H1 (cell line): ENCODE measurements around the gene NKAIN2. TPM values are rescaled to one million over a fixed set of nuclear protein-coding genes. Genes with fewer than 3 reads are reported as not detected.

Experiments
- CTCF ChIA-PET: fragments of 300-600 bp; sonication (Branson Sonifier 250); formaldehyde crosslinking; loops from one replicate; lab custom pipeline; 2021; ENCODE audit not compliant: partially characterized antibody; lab: Charles Lee
- POLR2A ChIA-PET: fragments of 300-600 bp; sonication (Branson Sonifier 250); formaldehyde crosslinking; loops from one replicate; lab custom pipeline; 2021; ENCODE audit warnings: inconsistent platforms; ENCODE audit not compliant: partially characterized antibody; lab: Charles Lee
- DNase-seq, 2 experiments: peaks; one replicate each; pipeline versions ENCODE4 v3.0.0 to v3.0.0-alpha.2; 2010 to 2022; ENCODE audit warnings: low spot score in 2 of 2, low read depth in 1 of 2, mixed read lengths in 1 of 2
- FAIRE-seq: peaks from 2 replicates; lab custom pipeline; 2011; peaks lifted over from hg19 to GRCh38; lab: Jason Lieb, UNC
- H2AFZ ChIP-seq: 2 replicates; pipeline ENCODE4 v1.8.1; 2012; ENCODE audit warnings: low read length, inconsistent platforms
- H2AK5ac ChIP-seq: 2 replicates; pipeline ENCODE4 v1.6.1; 2013; ENCODE audit warnings: low read depth, low read length
- H2BK120ac ChIP-seq: replicated peaks from 2 replicates; pipeline ENCODE3; 2013; ENCODE audit warnings: low read depth, low read length, inconsistent platforms
- H2BK12ac ChIP-seq: 2 replicates; pipeline ENCODE4 v1.6.1; 2013; ENCODE audit warnings: low read depth, low read length
- H2BK15ac ChIP-seq: 2 replicates; pipeline ENCODE4 v1.6.1; 2013; ENCODE audit warnings: low read length
- H2BK20ac ChIP-seq: 2 replicates; pipeline ENCODE4 v1.6.1; 2013; ENCODE audit warnings: low read length
- H2BK5ac ChIP-seq: 2 replicates; pipeline ENCODE4 v1.6.1; 2013; ENCODE audit warnings: low read depth, low read length
- H3K14ac ChIP-seq: 2 replicates; pipeline ENCODE4 v1.6.1; 2013; ENCODE audit warnings: inconsistent platforms; ENCODE audit not compliant: insufficient read length
- H3K18ac ChIP-seq: 2 replicates; pipeline ENCODE4 v1.6.1; 2013; ENCODE audit warnings: low read length; ENCODE audit errors: extremely low read depth
- H3K23ac ChIP-seq: 2 replicates; pipeline ENCODE4 v1.6.1; 2013; ENCODE audit warnings: inconsistent platforms; ENCODE audit not compliant: insufficient read length
- H3K23me2 ChIP-seq: 2 replicates; pipeline ENCODE4 v1.6.1; 2013; ENCODE audit warnings: low read depth, low read length
- H3K27ac ChIP-seq: 2 replicates; pipeline ENCODE4 v1.6.1; 2011; ENCODE audit warnings: low read depth, low read length, inconsistent platforms
- H3K27me3 ChIP-seq, 4 experiments: replicated peaks in 1 of 4; 1 replicate in 1 of 4; 2 replicates in 3 of 4; pipeline versions ENCODE4 v1.6.1 to v1.8.1; 2011 to 2013; ENCODE audit warnings: low read length in 3 of 4, mild to moderate bottlenecking in 3 of 4, inconsistent platforms in 2 of 4, mixed read lengths in 2 of 4, moderate library complexity in 1 of 4; ENCODE audit not compliant: control insufficient read depth in 3 of 4, insufficient read depth in 3 of 4; ENCODE audit errors: extremely low read depth in 1 of 4
- H3K36me3 ChIP-seq, 4 experiments: 2 replicates each; pipeline versions ENCODE4 v1.6.1 to v1.8.1; 2011 to 2013; ENCODE audit warnings: mild to moderate bottlenecking in 4 of 4, low read length in 3 of 4, moderate library complexity in 2 of 4, control low read depth in 1 of 4, inconsistent platforms in 1 of 4; ENCODE audit not compliant: insufficient read depth in 4 of 4, control insufficient read depth in 2 of 4
- H3K4ac ChIP-seq: replicated peaks from 2 replicates; pipeline ENCODE3; 2013; ENCODE audit warnings: low read length, low read depth, mixed read lengths, inconsistent platforms; ENCODE audit not compliant: insufficient read length
- H3K4me1 ChIP-seq, 4 experiments: replicated peaks in 1 of 4; 1 replicate in 1 of 4; 2 replicates in 3 of 4; pipeline versions ENCODE4 v1.6.1 to v1.8.1; 2011 to 2013; ENCODE audit warnings: low read length in 3 of 4, inconsistent platforms in 2 of 4, mixed read lengths in 1 of 4; ENCODE audit not compliant: insufficient read depth in 4 of 4, control insufficient read depth in 3 of 4
- H3K4me2 ChIP-seq, 2 experiments: 2 replicates each; pipeline versions ENCODE4 v1.6.1 to v1.8.1; 2011 to 2013; ENCODE audit warnings: low read depth in 2 of 2, low read length in 2 of 2, control low read depth in 1 of 2, inconsistent platforms in 1 of 2, mild to moderate bottlenecking in 1 of 2; ENCODE audit not compliant: insufficient read depth in 1 of 2
- H3K4me3 ChIP-seq, 4 experiments: fragments of 200-600, 300-600 bp in 1 of 4; sonication (generic), shearing (Covaris generic), sonication (Bioruptor Twin) in 1 of 4; 2 replicates each; pipeline versions ENCODE4 v1.5.1 to v1.8.1; 2011 to 2016; ENCODE audit warnings: low read length in 4 of 4, low read depth in 3 of 4, control low read depth in 2 of 4, inconsistent platforms in 2 of 4, mild to moderate bottlenecking in 2 of 4, mixed read lengths in 1 of 4, moderate library complexity in 1 of 4; ENCODE audit not compliant: insufficient read depth in 2 of 4; ENCODE audit errors: extremely low read depth in 1 of 4
- H3K56ac ChIP-seq: replicated peaks from 2 replicates; pipeline ENCODE3; 2013; ENCODE audit warnings: low read depth, mild to moderate bottlenecking, mixed read lengths, low read length, inconsistent platforms; ENCODE audit not compliant: insufficient read length
- H3K79me1 ChIP-seq: 2 replicates; pipeline ENCODE4 v1.6.1; 2013; ENCODE audit warnings: low read depth, low read length, control low read depth
- H3K79me2 ChIP-seq, 2 experiments: 2 replicates each; pipeline versions ENCODE4 v1.6.1 to v1.8.1; 2012 to 2013; ENCODE audit warnings: low read length in 2 of 2, mild to moderate bottlenecking in 2 of 2, inconsistent platforms in 1 of 2; ENCODE audit not compliant: insufficient read depth in 2 of 2, control insufficient read depth in 1 of 2
- H3K9ac ChIP-seq, 4 experiments: replicated peaks in 1 of 4; 1 replicate in 1 of 4; 2 replicates in 3 of 4; pipeline versions ENCODE4 v1.6.1 to v1.8.1; 2011 to 2013; ENCODE audit warnings: low read depth in 3 of 4, low read length in 3 of 4, control low read depth in 2 of 4, mild to moderate bottlenecking in 2 of 4, moderate library complexity in 2 of 4, inconsistent platforms in 1 of 4; ENCODE audit errors: extremely low read depth in 1 of 4
- H3K9me3 ChIP-seq, 2 experiments: 2 replicates each; pipeline versions ENCODE4 v1.6.1 to v1.8.1; 2012 to 2013; ENCODE audit warnings: mild to moderate bottlenecking in 2 of 2, moderate library complexity in 2 of 2, control low read depth in 1 of 2, inconsistent platforms in 1 of 2, low read depth in 1 of 2, low read length in 1 of 2, mixed read lengths in 1 of 2; ENCODE audit not compliant: insufficient read depth in 2 of 2
- H4K20me1 ChIP-seq, 2 experiments: replicated peaks in 1 of 2; 2 replicates each; pipeline versions ENCODE3 to v1.8.1; 2011 to 2013; ENCODE audit warnings: inconsistent platforms in 2 of 2, low read length in 2 of 2, mild to moderate bottlenecking in 1 of 2; ENCODE audit not compliant: insufficient read depth in 2 of 2, control insufficient read depth in 1 of 2
- H4K5ac ChIP-seq: 2 replicates; pipeline ENCODE4 v1.6.1; 2013; ENCODE audit warnings: low read length, low read depth, mixed read lengths, inconsistent platforms; ENCODE audit not compliant: insufficient read length
- H4K8ac ChIP-seq: 2 replicates; pipeline ENCODE4 v1.8.0; 2013; ENCODE audit warnings: mild to moderate bottlenecking, moderate library complexity, low read length, inconsistent platforms; ENCODE audit not compliant: insufficient read depth; ENCODE audit errors: extremely low read depth
- H4K91ac ChIP-seq: replicated peaks from 2 replicates; pipeline ENCODE3; 2013; ENCODE audit warnings: low read length, mixed read lengths, inconsistent platforms; ENCODE audit not compliant: insufficient read length
- BRCA1 ChIP-seq: IDR thresholded peaks from 2 replicates; pipeline ENCODE4 v1.6.1; 2012; ENCODE audit warnings: low read depth, low read length, improper control_type of control experiment
- CTBP2 ChIP-seq: IDR thresholded peaks from 2 replicates; pipeline ENCODE4 v1.7.0; 2011; ENCODE audit warnings: borderline replicate concordance, mild to moderate bottlenecking, moderate library complexity, mixed read lengths, low read length; ENCODE audit not compliant: insufficient read depth, insufficient read length
- EZH2 ChIP-seq: fragments of 200-600 bp; sonication (generic); IDR thresholded peaks from 2 replicates; pipeline ENCODE4 v1.7.1; 2012; ENCODE audit warnings: low read depth, mild to moderate bottlenecking, moderate library complexity, low read length, inconsistent platforms; ENCODE audit not compliant: severe bottlenecking
- KDM1A ChIP-seq: fragments of 200-600, 300-600 bp; sonication (generic); IDR thresholded peaks from 2 replicates; pipeline ENCODE4 v1.7.1; 2016; ENCODE audit warnings: mild to moderate bottlenecking, low read length, borderline replicate concordance
- MAFK ChIP-seq: IDR thresholded peaks from 2 replicates; pipeline ENCODE4 v1.6.1; 2012; ENCODE audit warnings: low read depth, mild to moderate bottlenecking, improper control_type of control experiment, low read length
- RFX5 ChIP-seq: IDR thresholded peaks from 2 replicates; pipeline ENCODE4 v1.6.1; 2011; ENCODE audit warnings: low read depth, low read length, improper control_type of control experiment, borderline replicate concordance
- SAP30 ChIP-seq: fragments of 300-600 bp; sonication (generic); IDR thresholded peaks from 2 replicates; pipeline ENCODE4 v1.7.1; 2012; ENCODE audit warnings: low read length, moderate library complexity, mild to moderate bottlenecking, inconsistent platforms; ENCODE audit not compliant: insufficient read depth, insufficient replicate concordance
- SP4 ChIP-seq: IDR thresholded peaks from 2 replicates; pipeline ENCODE4 v1.6.1; 2012; ENCODE audit warnings: low read length, inconsistent platforms
- WGBS, 2 experiments: shearing (Covaris generic) in 1 of 2; methylation state at CpG; one replicate each; pipeline versions ENCODE4 v1.1.6 to v1.1.7; 2013 to 2015; ENCODE audit warnings: low lambda C conversion rate in 2 of 2, mixed read lengths in 2 of 2, inconsistent platforms in 1 of 2, low coverage in 1 of 2, missing lambda C conversion rate in 1 of 2; ENCODE audit not compliant: insufficient replicate concordance in 2 of 2, insufficient coverage in 1 of 2, insufficient read length in 1 of 2; ENCODE audit errors: extremely low coverage in 1 of 2, missing lambda C conversion rate in 1 of 2; 5-methylcytosine and 5-hydroxymethylcytosine counted together
- polyA plus RNA-seq, 7 experiments: library from polyadenylated mRNA; depleted of rRNA in 3 of 7; stranded (reverse) in 5 of 7; unstranded in 2 of 7; fragments of >200 nt in 5 of 7; fragments of 200-250 nt in 2 of 7; gene quantifications; 1 replicate in 5 of 7; 2 replicates in 1 of 7; 4 replicates in 1 of 7; pipeline versions ENCODE4 v1.2.1 to v1.2.3, GENCODE V29; 2011 to 2013; ENCODE audit warnings: missing spikeins in 2 of 7, mixed read lengths in 2 of 7
- total RNA-seq: library from RNA; stranded (reverse); fragmentation: NEBNext Ultra II Directional; extraction: Animal tissue kit (Norgen Biotek cat#: 25700); gene quantifications from 2 replicates; pipeline ENCODE4 v1.2.1, GENCODE V29; 2021

NKAIN2 gene
- total and polyA plus RNA-seq, 2 of the 8 experiments (the other 6 are each of a cell fraction or from before 2014, with no cell fraction given) = 0.20 to 0.34 TPM

DNA sequence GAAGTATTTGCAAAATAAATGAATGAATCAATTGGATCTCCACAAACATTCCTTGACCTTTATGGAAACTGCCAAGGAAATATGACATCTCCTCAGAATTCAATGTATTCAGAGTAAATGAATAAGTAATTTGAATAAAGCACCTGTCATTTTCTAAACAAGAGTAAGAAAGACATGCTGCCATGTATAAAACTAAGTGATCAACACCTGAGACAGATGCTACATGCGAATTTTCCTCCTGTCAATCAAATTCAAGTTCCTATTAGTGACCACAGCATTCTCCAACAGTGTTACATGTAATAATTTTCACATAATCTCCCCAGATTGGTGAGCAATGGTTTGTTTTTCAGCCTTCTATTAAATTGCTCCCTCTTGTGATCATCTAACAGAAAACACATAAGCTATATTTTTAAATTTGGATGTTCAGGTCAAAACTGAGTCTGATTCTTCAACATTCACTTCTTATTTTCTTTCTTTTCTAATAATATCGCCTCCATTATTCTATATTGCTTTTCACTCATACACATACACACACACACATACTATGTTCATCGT, 995.4 kb downstream of the NKAIN2 start:
- no peak overlapping the region for H2BK5ac ChIP-seq

More for the DNA sequence above, 995.4 kb downstream of the NKAIN2 start:
- no peak overlapping the region for H3K56ac ChIP-seq
- no peak overlapping the region for H3K27ac ChIP-seq
- H2BK15ac ChIP-seq = no peak overlapping the region
- H3K4me3 ChIP-seq = no peak overlapping the region
- no peak overlapping the region for H4K91ac ChIP-seq
- DNase-seq (no peak), FAIRE-seq (no peak)
- no peak overlapping the region for H2BK20ac ChIP-seq
- POLR2A ChIA-PET = no interaction called here
- H3K36me3 ChIP-seq = no peaks in the 10 kb centered on the region; a peak in 1 of 8 replicates
- H3K9ac ChIP-seq = no peak overlapping the region
- no peak overlapping the region for H2AFZ ChIP-seq
- no peaks in the 10 kb centered on the region for H3K79me2 ChIP-seq
- no peak overlapping the region for H2BK12ac ChIP-seq
- no peak overlapping the region for H3K18ac ChIP-seq
- H3K14ac ChIP-seq = no peak overlapping the region
- no peak overlapping the region for H3K23ac ChIP-seq
- H2BK120ac ChIP-seq = no peak overlapping the region
- H3K27me3 ChIP-seq = no peaks in the 10 kb centered on the region
- H3K9me3 ChIP-seq = peaks cover 0 to 3% of the 10 kb centered on the region in 2 experiments; a peak in 1 of 4 replicates
- TF ChIP-seq MAFK (no peak), CTBP2 (no peak), BRCA1 (no peak), KDM1A (no peak), RFX5 (no peak), SP4 (no peak), SAP30 (no peak), EZH2 (no peak)
- H4K5ac ChIP-seq = no peak overlapping the region
- peaks cover 0 to 5% (median 0%) of the 10 kb centered on the region in 4 experiments; a peak in 1 of 7 replicates for H3K4me1 ChIP-seq
- H3K79me1 ChIP-seq = no peaks in the 10 kb centered on the region
- H3K4me2 ChIP-seq = no peak overlapping the region
- no peak overlapping the region for H4K8ac ChIP-seq
- H3K4ac ChIP-seq = no peak overlapping the region
- H4K20me1 ChIP-seq = no peaks in the 10 kb centered on the region
- WGBS, 2 experiments = 84 to 100% methylated on average over 1 to 3 of the region's 3 CpGs
- H2AK5ac ChIP-seq = no peak overlapping the region
- CTCF ChIA-PET = interaction anchor here (1.0 to 1.2 kb wide), 5 partner anchors 12 to 996 kb away, joined by 3 to 4 read pairs (median 3); no protein-coding TSS in a partner anchor
- H3K23me2 ChIP-seq = no peaks in the 10 kb centered on the region
